SU-DHL-6 (cell line): Measurements from ENCODE around the gene GIGYF2.

Experiments used
- H2AFZ ChIP-seq: fragments of 200-600 bp; sonication (generic); 2 replicates; pipeline ENCODE4 v1.6.1; 2014; ENCODE audit warnings: low read depth, mild to moderate bottlenecking, moderate library complexity, mixed read lengths, antibody characterized with exemption, low read length; ENCODE audit not compliant: severe bottlenecking
- H3F3A ChIP-seq: fragments of 200-600 bp; shearing (Covaris generic); 2 replicates; pipeline ENCODE4 v1.6.0; 2016; ENCODE audit warnings: antibody characterized with exemption, mild to moderate bottlenecking; ENCODE audit not compliant: insufficient read depth
- H3K27ac ChIP-seq: fragments of 200-600 bp; sonication (generic); 2 replicates; pipeline ENCODE4 v1.5.1; 2016; ENCODE audit warnings: low read depth, mild to moderate bottlenecking, low read length, moderate library complexity, mixed read lengths
- H3K27me3 ChIP-seq: fragments of 200-600 bp; sonication (generic), shearing (Covaris generic); 2 replicates; pipeline ENCODE4 v1.6.0; 2014; ENCODE audit warnings: mild to moderate bottlenecking, low read length
- H3K36me3 ChIP-seq: fragments of 200-600 bp; sonication (generic); 2 replicates; pipeline ENCODE4 v1.6.1; 2014; ENCODE audit warnings: mild to moderate bottlenecking, low read length, mixed read lengths
- H3K4me2 ChIP-seq: fragments of 300-600, 200-600 bp; shearing (Covaris generic), sonication (generic); 2 replicates; pipeline ENCODE4 v1.6.0; 2014; ENCODE audit warnings: low read length, low read depth, mild to moderate bottlenecking; ENCODE audit not compliant: poor library complexity, severe bottlenecking
- H3K4me3 ChIP-seq: fragments of 200-600 bp; sonication (generic); 2 replicates; pipeline ENCODE4 v1.5.1; 2014; ENCODE audit warnings: antibody characterized with exemption, low read length, mild to moderate bottlenecking, mixed read lengths; ENCODE audit not compliant: insufficient read depth, poor library complexity, severe bottlenecking
- H3K79me2 ChIP-seq: fragments of 200-600 bp; sonication (generic); 2 replicates; pipeline ENCODE4 v1.6.1; 2014; ENCODE audit warnings: mild to moderate bottlenecking, low read length, moderate library complexity; ENCODE audit not compliant: insufficient read depth
- H3K9ac ChIP-seq: fragments of 200-600 bp; sonication (generic); 2 replicates; pipeline ENCODE4 v1.7.0; 2014; ENCODE audit warnings: mild to moderate bottlenecking, low read length
- H3K9me2 ChIP-seq: fragments of 200-600 bp; sonication (generic); replicated peaks from 2 replicates; pipeline ENCODE4 v1.6.1; 2014; ENCODE audit warnings: low read length; ENCODE audit not compliant: insufficient read depth
- H3K9me3 ChIP-seq: fragments of 200-600 bp; sonication (generic); 2 replicates; pipeline ENCODE4 v1.6.1; 2014; ENCODE audit warnings: low read length, mixed read lengths; ENCODE audit not compliant: insufficient read depth
- H4K20me1 ChIP-seq: fragments of 200-600 bp; sonication (generic); 2 replicates; pipeline ENCODE4 v1.6.1; 2014; ENCODE audit warnings: low read depth, mild to moderate bottlenecking, antibody characterized with exemption, low read length, moderate library complexity, mixed read lengths
- CTCF ChIP-seq: fragments of 200-600 bp; sonication (generic); IDR thresholded peaks from one replicate; pipeline ENCODE4 v1.5.1; 2017; ENCODE audit warnings: antibody characterized with exemption, mild to moderate bottlenecking, low read length, moderate library complexity; ENCODE audit not compliant: insufficient read depth, poor library complexity, severe bottlenecking
- EZH2phosphoT487 ChIP-seq: fragments of 200-600 bp; sonication (generic), shearing (Covaris generic); conservative IDR thresholded peaks from 2 replicates; pipeline ENCODE4 v1.6.1; 2018; ENCODE audit warnings: mild to moderate bottlenecking, antibody characterized with exemption, low read length, moderate library complexity, mixed read lengths

Gene GIGYF2

GRCh38 chr2:232777276-232777675 is 80.1 kb downstream of the GIGYF2 start:
- Histone ChIP-seq H2AFZ (no peak overlapping the region), H3K9me2 (no peaks in the 10 kb centered on the region), H3K9ac (no peak overlapping the region), H4K20me1 (no peaks in the 10 kb centered on the region), H3K27me3 (no peaks in the 10 kb centered on the region), H3K4me3 (no peak overlapping the region), H3F3A (0 out of 2 replicates have a peak, but pooled peaks cover 3% of the 10 kb centered on the region), H3K36me3 (peaks cover 3% of the 10 kb centered on the region; the same call in 1 of the 2 replicates), H3K4me2 (no peak overlapping the region), H3K27ac (no peak overlapping the region), H3K79me2 (no peaks in the 10 kb centered on the region), H3K9me3 (no peaks in the 10 kb centered on the region)
- no peak for TF ChIP-seq CTCF
- no peak for TF ChIP-seq EZH2phosphoT487

GRCh38 chr2:232779465-232779864 is 82.3 kb downstream of the GIGYF2 start:
- Histone ChIP-seq H3K4me2 (no peak overlapping the region), H3K4me3 (no peak overlapping the region), H3F3A (0 out of 2 replicates have a peak, but pooled peaks cover 3% of the 10 kb centered on the region), H3K9ac (no peak overlapping the region), H2AFZ (no peak overlapping the region), H3K27ac (no peak overlapping the region), H3K9me2 (no peaks in the 10 kb centered on the region), H4K20me1 (no peaks in the 10 kb centered on the region), H3K27me3 (no peaks in the 10 kb centered on the region), H3K9me3 (no peaks in the 10 kb centered on the region), H3K79me2 (no peaks in the 10 kb centered on the region), H3K36me3 (no peaks in the 10 kb centered on the region)
- TF ChIP-seq CTCF (no peak), EZH2phosphoT487 (no peak)

- H2AFZ ChIP-seq = no peak overlapping the region
- H4K20me1 ChIP-seq = no peaks in the 10 kb centered on the region
- H3K27ac ChIP-seq = no peak overlapping the region
- no peaks in the 10 kb centered on the region for H3K79me2 ChIP-seq
- H3F3A ChIP-seq = 0 out of 2 replicates have a peak, but pooled peaks cover 3% of the 10 kb centered on the region
- no peak overlapping the region for H3K4me3 ChIP-seq
- H3K36me3 ChIP-seq = no peaks in the 10 kb centered on the region
- H3K27me3 ChIP-seq = no peaks in the 10 kb centered on the region
- no peaks in the 10 kb centered on the region for H3K9me2 ChIP-seq
- no peaks in the 10 kb centered on the region for H3K9me3 ChIP-seq
- no peak overlapping the region for H3K9ac ChIP-seq
- no peak overlapping the region for H3K4me2 ChIP-seq
- TF ChIP-seq EZH2phosphoT487 (no peak), CTCF (no peak)
Measured at GRCh38 chr2:232779934-232780333, 82.8 kb downstream of the GIGYF2 start.

GRCh38 chr2:232781765-232782164 is 84.6 kb downstream of the GIGYF2 start:
- Histone ChIP-seq H3K4me2 (no peak overlapping the region), H3K4me3 (no peak overlapping the region)

More at GRCh38 chr2:232781765-232782164, 84.6 kb downstream of the GIGYF2 start:
- Histone ChIP-seq H3K9ac (no peak overlapping the region), H3K79me2 (no peaks in the 10 kb centered on the region), H3K9me2 (no peaks in the 10 kb centered on the region), H3K36me3 (no peaks in the 10 kb centered on the region), H3K27me3 (no peaks in the 10 kb centered on the region), H4K20me1 (no peaks in the 10 kb centered on the region), H3F3A (no peaks in the 10 kb centered on the region), H3K27ac (no peak overlapping the region), H2AFZ (no peak overlapping the region), H3K9me3 (no peaks in the 10 kb centered on the region)
- TF ChIP-seq CTCF (no peak), EZH2phosphoT487 (no peak)
